DOHH2 (cell line): ENCODE results near the gene NUP205.
"Not testable (repeated sequence)": the region's sequence is repeated elsewhere in the genome, so short reads cannot be mapped to it uniquely, and the experiment has no call there.

Experiments used
- EZH2phosphoT487 ChIP-seq: fragments of 200-600 bp; sonication (generic); IDR thresholded peaks from 2 replicates; pipeline ENCODE4 v1.6.1; 2017; ENCODE audit warnings: borderline replicate concordance, mild to moderate bottlenecking, antibody characterized with exemption, low read length, moderate library complexity, mixed read lengths
- TF ChIP-seq, protein P1 (sequence below): fragments of 200-600 bp; sonication (generic); IDR thresholded peaks from one replicate; pipeline ENCODE4 v1.5.1; 2014; ENCODE audit warnings: antibody characterized with exemption, mild to moderate bottlenecking, low read depth, low read length; ENCODE audit not compliant: poor library complexity, severe bottlenecking

- TF ChIP-seq, protein P1, sequence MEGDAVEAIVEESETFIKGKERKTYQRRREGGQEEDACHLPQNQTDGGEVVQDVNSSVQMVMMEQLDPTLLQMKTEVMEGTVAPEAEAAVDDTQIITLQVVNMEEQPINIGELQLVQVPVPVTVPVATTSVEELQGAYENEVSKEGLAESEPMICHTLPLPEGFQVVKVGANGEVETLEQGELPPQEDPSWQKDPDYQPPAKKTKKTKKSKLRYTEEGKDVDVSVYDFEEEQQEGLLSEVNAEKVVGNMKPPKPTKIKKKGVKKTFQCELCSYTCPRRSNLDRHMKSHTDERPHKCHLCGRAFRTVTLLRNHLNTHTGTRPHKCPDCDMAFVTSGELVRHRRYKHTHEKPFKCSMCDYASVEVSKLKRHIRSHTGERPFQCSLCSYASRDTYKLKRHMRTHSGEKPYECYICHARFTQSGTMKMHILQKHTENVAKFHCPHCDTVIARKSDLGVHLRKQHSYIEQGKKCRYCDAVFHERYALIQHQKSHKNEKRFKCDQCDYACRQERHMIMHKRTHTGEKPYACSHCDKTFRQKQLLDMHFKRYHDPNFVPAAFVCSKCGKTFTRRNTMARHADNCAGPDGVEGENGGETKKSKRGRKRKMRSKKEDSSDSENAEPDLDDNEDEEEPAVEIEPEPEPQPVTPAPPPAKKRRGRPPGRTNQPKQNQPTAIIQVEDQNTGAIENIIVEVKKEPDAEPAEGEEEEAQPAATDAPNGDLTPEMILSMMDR, result not testable (repeated sequence)
- not testable (repeated sequence) for TF ChIP-seq EZH2phosphoT487
These were observed 82.0 kb downstream of the NUP205 start for GRCh38 chr7:135639690-135640089.
